Mucosa of descending colon (tissue), 3 donors: Measurements from ENCODE around the gene SLC22A5. TPM values are rescaled to one million over a fixed set of nuclear protein-coding genes. Genes with fewer than 3 reads are reported as not detected.

Experiments
- ATAC-seq: fragments of 200-7000 bp; cut with Tn5 transposase; one replicate; pipeline ENCODE4 v1.9.1; 2020; ENCODE audit warnings: mild to moderate bottlenecking, moderate library complexity
- DNase-seq, 3 donors: peaks; one replicate each; pipeline ENCODE4 v3.0.0-alpha.2; 2020
- H3K36me3 ChIP-seq: fragments of 200-600 bp; one replicate; pipeline ENCODE4 v1.8.0; 2021; ENCODE audit warnings: low read depth, mild to moderate bottlenecking
- H3K4me1 ChIP-seq: fragments of 200-600 bp; one replicate; pipeline ENCODE4 v1.8.0; 2021; ENCODE audit warnings: low read depth, mild to moderate bottlenecking
- H3K4me3 ChIP-seq: fragments of 200-600 bp; one replicate; pipeline ENCODE4 v1.8.0; 2021; ENCODE audit warnings: mild to moderate bottlenecking
- H3K9me3 ChIP-seq: fragments of 200-600 bp; one replicate; pipeline ENCODE4 v1.8.0; 2021; ENCODE audit warnings: mild to moderate bottlenecking
- CTCF ChIP-seq: fragments of 200-600 bp; IDR thresholded peaks from one replicate; pipeline ENCODE4 v1.8.0; 2022; ENCODE audit warnings: antibody characterized with exemption, mild to moderate bottlenecking
- intact Hi-C, 2 donors: fragments of 100-400 bp; cut with DNase I in 1 of 2; cut with micrococcal nuclease in 1 of 2; formaldehyde crosslinking; loops; one replicate each; pipeline versions ENCODE4 v1.11.0 to v1.11.1; 2022; cut with DNase I, micrococcal nuclease
- total RNA-seq, 3 donors: library from RNA; stranded (reverse); fragmentation: NEBNext Ultra II Directional in 2 of 3; extraction: Animal tissue kit (Norgen Biotek cat#: 25700) in 2 of 3; gene quantifications; one replicate each; pipeline versions ENCODE4 v1.2.1 to v1.2.4, GENCODE V29; 2021 to 2023
- donor health status: DM: no; HTN: no; CAD: no; lungs with moderate emphysema.
- donor health status: DM: no; HTN: no; CAD: no.
- donor health status: DM: no; HTN: yes; CAD: no.

SLC22A5 gene
- total RNA-seq, 3 donors from 2014 or later, result 27.9 to 95.4 (median 29.4) TPM

- no peaks in the 10 kb centered on the region for H3K36me3 ChIP-seq
- H3K4me3 ChIP-seq, result no peak overlapping the region
- TF ChIP-seq CTCF, result no peak
- no peaks in the 10 kb centered on the region for H3K9me3 ChIP-seq
- intact Hi-C loops, result loop anchor here (5.0 to 10.0 kb wide), 3 partner anchors 40 to 70 kb away; partner anchors contain the start of gene IRF1 (in 1 of the 2)
- ATAC-seq, result peak; percentile 69
- H3K4me1 ChIP-seq, result peaks cover 92% of the 10 kb centered on the region
- DNase-seq, result peak; percentile 75 to 81 (median 80)
Observed at GRCh38 chr5:132427281-132428146, 58.0 kb downstream of the SLC22A5 start.

GRCh38 chr5:132428147-132428482 is 58.6 kb downstream of the SLC22A5 start:
- H3K36me3 ChIP-seq, result no peaks in the 10 kb centered on the region
- DNase-seq (no peak), ATAC-seq (no peak)
- intact Hi-C loops, result loop anchor here (5.0 to 10.0 kb wide), 3 partner anchors 39 to 69 kb away; partner anchors contain the start of gene IRF1 (in 1 of the 2)
- peaks cover 92% of the 10 kb centered on the region for H3K4me1 ChIP-seq
- TF ChIP-seq CTCF, result no peak
- H3K9me3 ChIP-seq, result no peaks in the 10 kb centered on the region
- no peak overlapping the region for H3K4me3 ChIP-seq

GRCh38 chr5:132428484-132429462 is 59.3 kb downstream of the SLC22A5 start:
- Histone ChIP-seq H3K36me3 (no peaks in the 10 kb centered on the region), H3K9me3 (no peaks in the 10 kb centered on the region), H3K4me3 (no peak overlapping the region), H3K4me1 (peaks cover 89% of the 10 kb centered on the region)
- intact Hi-C loops, result loop anchor here (5.0 to 10.0 kb wide), 3 partner anchors 39 to 69 kb away; partner anchors contain the start of gene IRF1 (in 1 of the 2)
- no peak for TF ChIP-seq CTCF
- DNase-seq (no peak), ATAC-seq (no peak)

DNA sequence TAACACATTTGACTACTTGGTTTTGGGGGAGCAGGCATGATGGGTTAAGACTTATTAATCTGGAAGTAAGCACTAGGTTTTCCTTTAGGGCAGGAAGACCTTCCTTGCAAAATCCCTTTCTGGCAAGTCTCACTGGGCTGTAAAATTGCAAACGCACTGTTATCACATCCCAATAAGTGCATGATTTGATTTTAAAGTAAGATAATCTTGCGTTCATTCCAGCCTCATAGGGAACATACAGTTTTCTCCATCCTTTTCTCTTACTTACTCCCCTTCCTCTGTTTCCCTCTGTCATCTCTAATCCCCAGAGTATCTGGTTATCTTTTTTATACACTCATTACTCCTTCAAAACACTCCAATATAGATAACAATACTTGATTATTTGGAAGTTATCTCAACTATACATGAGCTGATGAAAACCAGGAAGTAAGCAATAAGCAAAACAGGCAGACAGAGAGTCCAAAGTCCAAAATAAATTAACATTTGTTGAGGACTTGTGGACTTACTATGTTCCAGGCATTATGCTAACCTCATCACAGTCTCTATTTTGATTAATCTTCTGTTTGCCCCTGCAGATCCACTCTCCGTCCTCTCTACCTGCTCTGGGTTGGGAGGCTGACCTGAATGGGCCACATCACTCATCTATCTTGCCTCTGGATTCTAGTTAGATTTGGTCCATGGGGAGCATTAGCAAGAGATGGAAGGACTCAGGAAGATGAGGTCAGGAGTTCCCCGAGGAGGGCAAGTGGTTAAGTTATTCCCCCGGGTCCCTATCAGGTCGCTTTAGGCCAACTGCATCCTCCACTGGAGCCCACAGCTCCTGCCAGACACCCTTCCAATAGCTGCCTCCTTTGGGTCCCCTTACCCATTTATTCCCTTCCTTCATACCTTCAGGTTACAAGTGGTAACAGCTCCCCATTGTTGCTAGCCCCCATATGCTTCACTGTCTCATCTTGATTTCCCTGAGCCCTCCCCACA is 60.2 kb downstream of the SLC22A5 start:
- Histone ChIP-seq H3K9me3 (no peaks in the 10 kb centered on the region), H3K4me3 (no peak overlapping the region), H3K4me1 (peaks cover 89% of the 10 kb centered on the region), H3K36me3 (no peaks in the 10 kb centered on the region)
- ATAC-seq (peak; percentile 13), DNase-seq (no peak)
- no peak for TF ChIP-seq CTCF
- intact Hi-C loops, result loop anchor here (5.0 to 10.0 kb wide), 3 partner anchors 38 to 68 kb away; partner anchors contain the start of gene IRF1 (in 1 of the 2)
